ENCODE measurements around the gene STXBP2.

GRCh38 chr19:7685546-7686445 is 48.9 kb downstream of the STXBP2 start:
- no peak for TF ChIP-seq CTCF (IDR thresholded peaks at IDR 0.05)
- no peak for TF ChIP-seq POLR2AphosphoS5 (IDR thresholded peaks at IDR 0.05)

Data from prostate gland (tissue), 2 donors.